Panc1 (cell line): ENCODE data around the gene BBX. TPM values are rescaled to one million over a fixed set of nuclear protein-coding genes. Genes with fewer than 3 reads are reported as not detected.

Experiments used
- ATAC-seq: fragments of 200-7000 bp; cut with Tn5 transposase; 2 replicates; pipeline ENCODE4 v1.9.1; 2020; ENCODE audit warnings: mild to moderate bottlenecking, moderate library complexity
- BruUV-seq: library from RNA; stranded (reverse); fragments of 400-500 nt; replicated peaks from 2 replicates; lab custom pipeline; 2021; lab: Mats Ljungman, UMichigan
- CTCF ChIA-PET: fragments of 300-600 bp; sonication (Branson Sonifier 250); formaldehyde crosslinking; loops from one replicate; lab custom pipeline; 2022; ENCODE audit warnings: antibody characterized with exemption; lab: Charles Lee
- POLR2A ChIA-PET: fragments of 300-600 bp; sonication (Branson Sonifier 250); formaldehyde crosslinking; loops from one replicate; lab custom pipeline; 2022; ENCODE audit warnings: antibody characterized with exemption; lab: Charles Lee
- DNase-seq: peaks from one replicate; pipeline ENCODE4 v3.0.0-alpha.2; 2010; ENCODE audit warnings: low read depth, low spot score
- H3K27ac ChIP-seq: 2 replicates; pipeline ENCODE4 v1.5.1; 2011; ENCODE audit warnings: mild to moderate bottlenecking, low read length, inconsistent platforms
- H3K27me3 ChIP-seq: fragments of 200-500 bp; sonication (Bioruptor generic); 2 replicates; pipeline ENCODE4 v1.6.0; 2014; ENCODE audit warnings: low read length, inconsistent platforms; ENCODE audit not compliant: control insufficient read depth, insufficient read depth
- H3K36me3 ChIP-seq: fragments of 200-500 bp; sonication (Bioruptor generic); 2 replicates; pipeline ENCODE4 v1.5.1; 2014; ENCODE audit warnings: inconsistent platforms, mild to moderate bottlenecking, low read length, moderate library complexity; ENCODE audit not compliant: control insufficient read depth, insufficient read depth
- H3K4me1 ChIP-seq: 2 replicates; pipeline ENCODE4 v1.5.1; 2011; ENCODE audit warnings: inconsistent platforms, mild to moderate bottlenecking, low read length, moderate library complexity; ENCODE audit not compliant: control insufficient read depth, insufficient read depth
- H3K4me3 ChIP-seq, 2 experiments: 2 replicates each; pipeline ENCODE4 v1.5.1; 2011 to 2012; ENCODE audit warnings: low read depth in 2 of 2, low read length in 2 of 2, mild to moderate bottlenecking in 2 of 2, inconsistent platforms in 1 of 2, moderate library complexity in 1 of 2
- H3K9me3 ChIP-seq: fragments of 200-500 bp; sonication (Bioruptor generic); 2 replicates; pipeline ENCODE4 v1.5.1; 2014; ENCODE audit warnings: low read depth, mild to moderate bottlenecking, inconsistent platforms, low read length, moderate library complexity; ENCODE audit not compliant: control insufficient read depth, insufficient read depth
- CTCF ChIP-seq: fragments of 450-650 bp; IDR thresholded peaks from 2 replicates; pipeline ENCODE4 v1.5.1; 2017; ENCODE audit warnings: mild to moderate bottlenecking
- POLR2AphosphoS5 ChIP-seq: IDR thresholded peaks from 2 replicates; pipeline ENCODE4 v1.6.1; 2012; ENCODE audit warnings: mild to moderate bottlenecking, low read depth, low read length, moderate library complexity
- REST ChIP-seq, 2 experiments: IDR thresholded peaks; 2 replicates each; pipeline ENCODE4 v1.6.1; 2011 to 2012; ENCODE audit warnings: low read depth in 2 of 2, control low read depth in 1 of 2, low read length in 1 of 2, mild to moderate bottlenecking in 1 of 2, moderate library complexity in 1 of 2; ENCODE audit not compliant: insufficient read depth in 1 of 2
- SIN3A ChIP-seq: IDR thresholded peaks from 2 replicates; pipeline ENCODE4 v1.6.1; 2012; ENCODE audit warnings: low read depth, mild to moderate bottlenecking, low read length, moderate library complexity, borderline replicate concordance; ENCODE audit not compliant: insufficient read depth
- TCF7L2 ChIP-seq: IDR thresholded peaks from 2 replicates; pipeline ENCODE4 v1.6.1; 2011; ENCODE audit warnings: mild to moderate bottlenecking, low read depth, low read length, inconsistent platforms
- in situ Hi-C: cut with HindIII; loops from 2 replicates; pipeline ENCODE4 v1.10.0; 2016; ENCODE audit warnings: low sequenced_read_pairs, low pct_unique_long_range_greater_than_20kb
- intact Hi-C: fragments of 100-400 bp; cut with micrococcal nuclease; formaldehyde crosslinking; loops from one replicate; pipeline ENCODE4 v1.10.0; 2022; ENCODE audit not compliant: unreplicated experiment
- total RNA-seq: library from RNA; stranded (reverse); gene quantifications from one replicate; pipeline ENCODE4 v1.2.1, GENCODE V29; 2021; ENCODE audit not compliant: unreplicated experiment

BBX gene
- total RNA-seq, 1 experiment from 2014 or later: 28.5 TPM

GRCh38 chr3:107651782-107652181 lies 129.0 kb downstream of the BBX start:
- POLR2A ChIA-PET: no interaction called here
- ATAC-seq (no peak), DNase-seq (no peak)
- H3K4me1 ChIP-seq: no peaks in the 10 kb centered on the region
- H3K27ac ChIP-seq: no peak overlapping the region
- no peaks in the 10 kb centered on the region for H3K9me3 ChIP-seq
- CTCF ChIA-PET: no interaction called here
- H3K27me3 ChIP-seq: no peaks in the 10 kb centered on the region
- H3K4me3 ChIP-seq: no peak overlapping the region
- no peaks in the 10 kb centered on the region for H3K36me3 ChIP-seq
- no peak for TF ChIP-seq SIN3A
- TF ChIP-seq POLR2AphosphoS5: no peak
- no peak for TF ChIP-seq TCF7L2
- BruUV-seq: no TSS peak
- intact Hi-C loops (no loop called here), in situ Hi-C loops (no loop called here)

- no peak for TF ChIP-seq POLR2AphosphoS5
- TF ChIP-seq SIN3A: no peak
- TF ChIP-seq REST (IDR thresholded peaks at IDR 0.05; ENCODE audit: insufficient read depth in 1 of 2, low read depth in 2 of 2, low read length in 1 of 2): no peak
- TF ChIP-seq TCF7L2: no peak
- TF ChIP-seq CTCF: no peak
- intact Hi-C loops (no loop called here), in situ Hi-C loops (no loop called here)
- Histone ChIP-seq H3K9me3 (no peaks in the 10 kb centered on the region), H3K27me3 (no peaks in the 10 kb centered on the region), H3K4me1 (no peaks in the 10 kb centered on the region), H3K27ac (no peak overlapping the region), H3K36me3 (no peaks in the 10 kb centered on the region), H3K4me3 (no peak overlapping the region)
- ChIA-PET CTCF (no interaction called here), POLR2A (no interaction called here)
- no TSS peak for BruUV-seq
- no peak for DNase-seq
- no peak for ATAC-seq
Observed at GRCh38 chr3:107654218-107654617, 131.5 kb downstream of the BBX start.

- intact Hi-C loops: no loop called here
- Histone ChIP-seq H3K36me3 (no peaks in the 10 kb centered on the region), H3K9me3 (no peaks in the 10 kb centered on the region), H3K4me3 (no peak overlapping the region), H3K27me3 (no peaks in the 10 kb centered on the region), H3K27ac (no peak overlapping the region), H3K4me1 (no peaks in the 10 kb centered on the region)
- ChIA-PET CTCF (interaction anchor here (0.9 kb wide), 1 partner anchor 13 kb away, joined by 3 read pairs; no protein-coding TSS in a partner anchor), POLR2A (no interaction called here)
- BruUV-seq: no TSS peak
- TF ChIP-seq SIN3A: no peak
- no peak for TF ChIP-seq CTCF
- ATAC-seq: no peak
- DNase-seq: no peak
- in situ Hi-C loops: no loop called here
Observed at GRCh38 chr3:107657971-107658370, 135.2 kb downstream of the BBX start.
